Activated CD4-positive, CD25-positive, alpha-beta regulatory T cell (primary cell): ENCODE results near the gene RXRA.

ENCODE experiments used
- DNase-seq, 4 experiments: peaks; one replicate each; lab custom pipeline; 2025; lab: John Stamatoyannopoulos, UW

Gene RXRA

DNA sequence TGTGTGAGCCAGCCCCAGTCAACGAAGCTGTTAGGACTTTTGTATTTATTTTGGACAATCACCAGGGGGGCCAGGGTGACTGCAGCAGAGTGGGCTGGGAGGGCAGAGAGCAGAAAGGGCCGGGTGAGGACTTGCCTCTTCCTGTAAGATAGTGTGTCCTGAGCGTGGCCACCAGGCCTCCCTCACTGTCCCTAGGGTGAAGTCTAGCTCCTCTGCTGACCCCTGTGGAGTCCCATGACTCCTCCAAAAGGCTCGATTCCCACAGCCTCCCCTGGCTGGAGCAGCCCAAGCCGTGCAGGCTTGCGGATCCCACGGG is 147.8 kb downstream of the RXRA start:
- DNase-seq = no peak

DNA sequence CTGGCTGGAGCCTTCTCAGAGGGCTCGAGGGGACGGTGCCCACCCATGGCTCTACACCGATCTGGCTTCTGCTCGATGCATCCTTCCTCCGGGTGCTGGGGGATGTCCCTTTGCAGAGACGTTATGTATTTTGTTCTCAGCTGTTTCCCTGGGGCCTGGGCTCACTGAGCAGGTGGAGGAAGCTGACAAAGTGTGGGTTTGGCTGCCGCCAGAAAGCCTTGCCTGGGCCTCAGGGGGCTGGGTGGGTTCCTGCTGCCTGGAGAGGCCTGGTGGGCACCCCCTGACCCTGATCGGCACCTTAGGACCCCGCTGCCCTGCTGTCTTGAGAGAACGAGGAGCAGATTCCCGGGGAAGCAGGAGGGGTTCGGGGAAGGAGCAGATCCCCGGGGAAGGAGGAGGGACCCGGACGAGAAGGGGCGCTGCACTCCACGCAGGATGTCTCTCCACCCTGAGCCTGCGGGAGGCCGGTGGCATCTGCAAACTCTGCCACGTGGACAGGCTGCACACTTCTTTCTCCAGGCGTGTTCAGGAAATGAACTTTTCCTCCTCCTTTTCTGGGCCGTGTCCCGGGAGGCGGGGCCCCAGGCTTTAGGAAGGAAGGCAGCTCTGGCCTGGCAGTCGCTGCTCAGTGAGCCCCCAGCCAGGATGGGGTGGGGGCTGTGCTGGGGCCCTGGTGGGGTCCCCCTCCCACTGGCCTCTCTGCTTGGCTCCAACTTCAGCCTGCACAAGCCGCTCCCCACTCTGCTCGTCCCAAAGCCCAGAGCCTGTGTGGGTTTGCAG is 148.9 kb downstream of the RXRA start:
- DNase-seq = no peak

- DNase-seq = no peak
These were observed 150.2 kb downstream of the RXRA start for GRCh38 chr9:134476272-134476941.

GRCh38 chr9:134476942-134477335 is 150.7 kb downstream of the RXRA start:
- no peak for DNase-seq

DNA sequence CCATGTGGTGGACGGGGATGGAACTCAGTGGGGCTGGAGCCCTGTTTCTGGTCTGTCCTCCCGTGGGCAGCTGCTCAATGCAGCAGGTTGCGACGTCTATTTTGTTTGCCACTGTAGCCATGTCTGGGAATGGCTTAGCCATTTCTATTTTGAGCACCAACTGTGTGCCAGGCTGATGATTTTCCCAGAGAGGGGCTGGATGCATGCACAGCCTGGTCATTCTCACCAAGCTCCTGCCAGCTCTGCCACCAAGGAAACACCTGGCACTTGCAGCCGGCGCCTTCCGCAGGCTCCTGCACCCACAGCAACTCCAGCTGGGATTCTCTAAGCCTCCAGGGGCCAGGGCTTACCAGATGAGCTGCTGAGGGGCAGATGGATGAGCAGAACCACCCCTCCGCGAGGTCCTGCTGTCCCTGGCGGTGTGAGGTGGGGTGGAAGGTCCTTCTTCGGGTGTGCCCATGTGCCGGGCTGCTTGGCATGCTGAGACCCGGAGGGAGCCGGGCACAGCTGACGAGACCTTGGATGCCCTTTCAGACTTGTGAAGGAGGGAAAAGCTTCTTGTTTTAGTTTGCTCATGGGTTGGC is 151.2 kb downstream of the RXRA start:
- no peak for DNase-seq

GRCh38 chr9:134477927-134478326 is 151.7 kb downstream of the RXRA start:
- DNase-seq = no peak

GRCh38 chr9:134481762-134482161 is 155.5 kb downstream of the RXRA start:
- no peak for DNase-seq

GRCh38 chr9:134482226-134482625 is 156.0 kb downstream of the RXRA start:
- DNase-seq = no peak

- no peak for DNase-seq
These were observed 157.3 kb downstream of the RXRA start for GRCh38 chr9:134483361-134484184.

- DNase-seq = no peak
These were observed 158.2 kb downstream of the RXRA start for GRCh38 chr9:134484479-134484878.

DNA sequence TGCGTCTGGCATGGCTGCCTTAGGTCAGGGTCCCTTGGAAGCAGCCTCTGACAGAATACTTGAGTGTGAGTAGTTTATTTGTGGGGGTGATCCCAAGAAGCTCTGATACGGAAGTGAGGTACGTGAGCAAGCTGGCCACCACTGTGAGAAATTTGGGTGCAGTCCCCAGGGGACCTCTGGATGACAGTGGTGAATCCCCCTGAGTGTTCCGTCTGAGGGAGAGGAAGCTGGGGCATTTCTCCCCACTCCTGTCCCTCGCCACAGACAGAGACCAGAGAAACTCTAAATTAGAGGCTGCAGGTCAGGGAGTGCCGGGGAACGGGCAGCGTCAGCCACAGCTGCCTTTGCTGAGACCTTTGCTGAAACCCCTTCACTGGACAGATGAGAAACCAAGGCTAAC is 159.4 kb downstream of the RXRA start:
- DNase-seq = no peak

GRCh38 chr9:134486143-134486591 is 159.9 kb downstream of the RXRA start:
- DNase-seq = no peak

GRCh38 chr9:134486596-134486995 is 160.3 kb downstream of the RXRA start:
- no peak for DNase-seq
